SK-N-SH treated with all-trans-retinoic acid at 6 μM for 48 hours (cell line): ENCODE data around the gene SIL1.

Experiments used
- ATAC-seq: fragments of 200-7000 bp; cut with Tn5 transposase; 3 replicates; pipeline ENCODE4 v1.9.1; 2020; ENCODE audit warnings: mild to moderate bottlenecking, moderate library complexity
- BACH2 ChIP-seq: fragments of 250-450 bp; sonication (Bioruptor Pico); IDR thresholded peaks from 2 replicates; pipeline ENCODE4 v1.9.0; 2021; ENCODE audit warnings: mild to moderate bottlenecking, borderline replicate concordance
- CREB5 ChIP-seq: fragments of 250-450 bp; sonication (Bioruptor Pico); IDR thresholded peaks from 2 replicates; pipeline ENCODE4 v1.5.1; 2020; ENCODE audit warnings: low read depth, mild to moderate bottlenecking, moderate library complexity
- CSDC2 ChIP-seq: fragments of 250-450 bp; sonication (Bioruptor Pico); IDR thresholded peaks from 2 replicates; pipeline ENCODE4 v1.5.0; 2020; ENCODE audit warnings: mild to moderate bottlenecking, moderate library complexity
- CSRNP3 ChIP-seq: fragments of 250-450 bp; sonication (Bioruptor Pico); IDR thresholded peaks from 2 replicates; pipeline ENCODE4 v1.5.1; 2021; ENCODE audit warnings: mild to moderate bottlenecking, moderate library complexity
- ESRRG ChIP-seq: fragments of 250-450 bp; sonication (Bioruptor Pico); IDR thresholded peaks from 2 replicates; pipeline ENCODE4 v1.6.1; 2021; ENCODE audit warnings: mild to moderate bottlenecking
- GLIS3 ChIP-seq: fragments of 250-450 bp; sonication (Bioruptor Pico); IDR thresholded peaks from 2 replicates; pipeline ENCODE4 v1.5.0; 2020; ENCODE audit warnings: mild to moderate bottlenecking, moderate library complexity
- OSR1 ChIP-seq: fragments of 250-450 bp; sonication (Bioruptor Pico); IDR thresholded peaks from 2 replicates; pipeline ENCODE4 v1.8.0; 2022; ENCODE audit warnings: moderate library complexity, mild to moderate bottlenecking, inconsistent platforms
- PATZ1 ChIP-seq: fragments of 250-450 bp; sonication (Bioruptor Pico); IDR thresholded peaks from 2 replicates; pipeline ENCODE4 v1.8.0; 2020; ENCODE audit warnings: mild to moderate bottlenecking, moderate library complexity, borderline replicate concordance
- POU6F1 ChIP-seq: fragments of 250-450 bp; sonication (Bioruptor Pico); IDR thresholded peaks from 2 replicates; pipeline ENCODE4 v1.8.0; 2021; ENCODE audit warnings: low read depth, mild to moderate bottlenecking, moderate library complexity, borderline replicate concordance
- RARB ChIP-seq: fragments of 250-450 bp; sonication (Bioruptor Pico); IDR thresholded peaks from 2 replicates; pipeline ENCODE4 v1.8.0; 2021; ENCODE audit warnings: mild to moderate bottlenecking, moderate library complexity
- SNAI2 ChIP-seq: fragments of 250-450 bp; sonication (Bioruptor Pico); IDR thresholded peaks from 2 replicates; pipeline ENCODE4 v1.5.0; 2020; ENCODE audit warnings: mild to moderate bottlenecking, moderate library complexity
- TCF4 ChIP-seq: fragments of 250-450 bp; sonication (Bioruptor Pico); IDR thresholded peaks from 2 replicates; pipeline ENCODE4 v1.8.0; 2021; ENCODE audit warnings: mild to moderate bottlenecking, moderate library complexity, borderline replicate concordance
- TOX ChIP-seq: fragments of 250-450 bp; sonication (Bioruptor Pico); IDR thresholded peaks from 2 replicates; pipeline ENCODE4 v1.8.0; 2021; ENCODE audit warnings: mild to moderate bottlenecking, moderate library complexity, borderline replicate concordance
- TSHZ2 ChIP-seq: fragments of 250-450 bp; sonication (Bioruptor Pico); IDR thresholded peaks from 2 replicates; pipeline ENCODE4 v1.5.0; 2020; ENCODE audit warnings: mild to moderate bottlenecking, moderate library complexity
- ZC3H10 ChIP-seq: fragments of 250-450 bp; sonication (Bioruptor Pico); IDR thresholded peaks from 2 replicates; pipeline ENCODE4 v1.5.1; 2021; ENCODE audit warnings: mild to moderate bottlenecking, moderate library complexity
- ZFP30 ChIP-seq: fragments of 450-650 bp; formaldehyde crosslinking; IDR thresholded peaks from 2 replicates; pipeline ENCODE4 v1.5.0; 2022; ENCODE audit warnings: mild to moderate bottlenecking, moderate library complexity
- ZNF70 ChIP-seq: fragments of 450-650 bp; formaldehyde crosslinking; IDR thresholded peaks from 2 replicates; pipeline ENCODE4 v1.5.0; 2020; ENCODE audit warnings: mild to moderate bottlenecking, moderate library complexity
- ZNF8 ChIP-seq: fragments of 450-650 bp; formaldehyde crosslinking; IDR thresholded peaks from 2 replicates; pipeline ENCODE4 v1.5.0; 2020; ENCODE audit warnings: mild to moderate bottlenecking, moderate library complexity

The SIL1 gene

GRCh38 chr5:139243425-139243970 lies 45.3 kb upstream of the SIL1 start (continued):
- TF ChIP-seq GLIS3, result no peak
- no peak for TF ChIP-seq ESRRG
- no peak for TF ChIP-seq TOX (CRISPR knock-in tag)
- TF ChIP-seq PATZ1 (CRISPR knock-in tag), result no peak

GRCh38 chr5:139241139-139241538 lies 43.0 kb upstream of the SIL1 start:
- TF ChIP-seq ZNF8 (no peak), GLIS3 (no peak), TCF4 (CRISPR knock-in tag) (no peak), ZC3H10 (CRISPR knock-in tag) (no peak), TSHZ2 (CRISPR knock-in tag) (no peak), CREB5 (CRISPR knock-in tag) (no peak)
- no peak for ATAC-seq

GRCh38 chr5:139236479-139236878 lies 38.3 kb upstream of the SIL1 start:
- no peak for ATAC-seq
- TF ChIP-seq GLIS3, result no peak
- no peak for TF ChIP-seq ESRRG
- no peak for TF ChIP-seq CSRNP3
- no peak for TF ChIP-seq BACH2 (CRISPR knock-in tag)
- no peak for TF ChIP-seq ZNF70 (CRISPR knock-in tag)
- no peak for TF ChIP-seq RARB (CRISPR knock-in tag)
- no peak for TF ChIP-seq POU6F1
- TF ChIP-seq SNAI2 (CRISPR knock-in tag), result no peak
- TF ChIP-seq TOX (CRISPR knock-in tag), result no peak
- TF ChIP-seq OSR1 (CRISPR knock-in tag), result no peak
- no peak for TF ChIP-seq TCF4 (CRISPR knock-in tag)
- no peak for TF ChIP-seq CSDC2
- no peak for TF ChIP-seq ZFP30 (CRISPR knock-in tag)
- no peak for TF ChIP-seq PATZ1 (CRISPR knock-in tag)
